GM23338 (cell line): ENCODE measurements around the gene HHATL. TPM values are rescaled to one million over a fixed set of nuclear protein-coding genes. Genes with fewer than 3 reads are reported as not detected.

Experiments
- ATAC-seq: fragments of 200-7000 bp; cut with Tn5 transposase; 3 replicates; pipeline ENCODE4 v1.9.1; 2020
- DNase-seq: peaks from one replicate; pipeline ENCODE4 v3.0.0-alpha.2; 2015; ENCODE audit warnings: low spot score
- H2AFZ ChIP-seq: fragments of 200-600 bp; sonication (generic); 2 replicates; pipeline ENCODE4 v1.8.0; 2016; ENCODE audit warnings: antibody characterized with exemption, mild to moderate bottlenecking, moderate library complexity
- H3F3A ChIP-seq: fragments of 200-600 bp; sonication (generic); replicated peaks from 2 replicates; pipeline ENCODE4 v1.8.0; 2017; ENCODE audit warnings: antibody characterized with exemption, mixed run types, low read depth
- H3K27ac ChIP-seq: fragments of 200-600 bp; sonication (generic); 2 replicates; pipeline ENCODE4 v1.6.1; 2016; ENCODE audit warnings: low read depth
- H3K27me3 ChIP-seq: fragments of 200-600 bp; sonication (generic); 2 replicates; pipeline ENCODE4 v1.8.0; 2016; ENCODE audit warnings: mild to moderate bottlenecking, mixed run types, moderate library complexity; ENCODE audit not compliant: insufficient read depth
- H3K36me3 ChIP-seq: fragments of 200-600 bp; sonication (generic); 2 replicates; pipeline ENCODE4 v1.8.0; 2016; ENCODE audit warnings: mild to moderate bottlenecking; ENCODE audit not compliant: insufficient read depth
- H3K4me1 ChIP-seq: fragments of 200-600 bp; sonication (generic); 2 replicates; pipeline ENCODE4 v1.8.0; 2016; ENCODE audit warnings: mild to moderate bottlenecking, moderate library complexity; ENCODE audit not compliant: insufficient read depth
- H3K4me2 ChIP-seq: fragments of 200-600 bp; sonication (generic); 2 replicates; pipeline ENCODE4 v1.7.1; 2017; ENCODE audit warnings: mixed run types
- H3K4me3 ChIP-seq: fragments of 200-600 bp; sonication (generic); 2 replicates; pipeline ENCODE4 v1.6.1; 2016; ENCODE audit warnings: mixed run types
- H3K79me2 ChIP-seq: fragments of 200-600 bp; sonication (generic); replicated peaks from 2 replicates; pipeline ENCODE4 v1.8.0; 2017; ENCODE audit warnings: mild to moderate bottlenecking; ENCODE audit not compliant: insufficient read depth
- H3K9me2 ChIP-seq: fragments of 200-600 bp; sonication (generic); 2 replicates; pipeline ENCODE4 v1.8.0; 2017; ENCODE audit not compliant: insufficient read depth
- H4K20me1 ChIP-seq: fragments of 200-600 bp; sonication (generic); replicated peaks from 2 replicates; pipeline ENCODE4 v1.8.0; 2017; ENCODE audit warnings: mild to moderate bottlenecking; ENCODE audit not compliant: insufficient read depth
- H3K27ac Mint-ChIP-seq: 2 replicates; pipeline ENCODE4 v1.8.0; 2020; ENCODE audit warnings: inconsistent platforms, mild to moderate bottlenecking, moderate library complexity, mixed read lengths
- H3K27me3 Mint-ChIP-seq: 3 replicates; pipeline ENCODE4 v1.8.0; 2022; ENCODE audit warnings: low read depth, mild to moderate bottlenecking, moderate library complexity, mixed read lengths, inconsistent platforms; ENCODE audit not compliant: insufficient read depth, poor library complexity
- H3K36me3 Mint-ChIP-seq: 3 replicates; pipeline ENCODE4 v1.8.0; 2021; ENCODE audit warnings: low read depth, mild to moderate bottlenecking, inconsistent platforms, moderate library complexity, mixed read lengths
- H3K4me1 Mint-ChIP-seq: 3 replicates; pipeline ENCODE4 v1.8.0; 2020; ENCODE audit warnings: mild to moderate bottlenecking, inconsistent platforms, mixed read lengths
- H3K4me3 Mint-ChIP-seq: 3 replicates; pipeline ENCODE4 v1.8.0; 2021; ENCODE audit warnings: moderate library complexity, mild to moderate bottlenecking, inconsistent platforms, mixed read lengths
- H3K9me3 Mint-ChIP-seq: 3 replicates; pipeline ENCODE4 v1.8.0; 2020; ENCODE audit warnings: moderate library complexity, mild to moderate bottlenecking, inconsistent platforms, mixed read lengths
- CREB1 ChIP-seq: fragments of 250-450 bp; sonication (Bioruptor Pico); IDR thresholded peaks from 2 replicates; pipeline ENCODE4 v1.5.0; 2020; ENCODE audit warnings: low read depth, mild to moderate bottlenecking, moderate library complexity
- CTCF ChIP-seq, 2 experiments: fragments of 200-600 bp in 1 of 2; sonication (generic) in 1 of 2; conservative IDR thresholded peaks; 2 replicates each; pipeline versions ENCODE4 v1.5.1 to v1.6.1; 2016 to 2017; ENCODE audit warnings: antibody characterized with exemption in 2 of 2, low read depth in 2 of 2, mild to moderate bottlenecking in 2 of 2, moderate library complexity in 1 of 2
- ETS1 ChIP-seq: IDR thresholded peaks from 2 replicates; pipeline ENCODE4 v1.6.1; 2016; ENCODE audit warnings: antibody characterized with exemption
- EZH2 ChIP-seq: fragments of 200-600 bp; sonication (generic); IDR thresholded peaks from one replicate; pipeline ENCODE4 v1.8.0; 2017; ENCODE audit warnings: antibody characterized with exemption, mild to moderate bottlenecking, low read depth; ENCODE audit not compliant: unreplicated experiment
- EZH2phosphoT487 ChIP-seq: fragments of 200-600 bp; sonication (generic); IDR thresholded peaks from one replicate; pipeline ENCODE4 v1.8.1; 2018; ENCODE audit warnings: antibody characterized with exemption; ENCODE audit not compliant: unreplicated experiment
- JUNB ChIP-seq: IDR thresholded peaks from one replicate; pipeline ENCODE4 v1.6.1; 2016; ENCODE audit warnings: antibody characterized with exemption; ENCODE audit not compliant: unreplicated experiment
- NANOG ChIP-seq: IDR thresholded peaks from 2 replicates; pipeline ENCODE4 v1.6.1; 2016; ENCODE audit warnings: antibody characterized with exemption, borderline replicate concordance
- POLR2AphosphoS5 ChIP-seq: IDR thresholded peaks from 2 replicates; pipeline ENCODE4 v1.6.1; 2016; ENCODE audit warnings: antibody characterized with exemption, low read depth
- REST ChIP-seq: IDR thresholded peaks from one replicate; pipeline ENCODE4 v1.6.1; 2018; ENCODE audit warnings: antibody characterized with exemption; ENCODE audit not compliant: unreplicated experiment
- STAT1 ChIP-seq: IDR thresholded peaks from one replicate; pipeline ENCODE4 v1.6.1; 2016; ENCODE audit warnings: antibody characterized with exemption; ENCODE audit not compliant: unreplicated experiment
- ZNF114 ChIP-seq: fragments of 250-450 bp; sonication (Bioruptor Pico); IDR thresholded peaks from 2 replicates; pipeline ENCODE4 v1.5.0; 2020; ENCODE audit warnings: mild to moderate bottlenecking, moderate library complexity
- ZNF331 ChIP-seq: fragments of 250-450 bp; sonication (Bioruptor Pico); IDR thresholded peaks from 2 replicates; pipeline ENCODE4 v1.5.0; 2020; ENCODE audit warnings: low read depth, mild to moderate bottlenecking, moderate library complexity
- ZNF462 ChIP-seq: fragments of 250-450 bp; sonication (Bioruptor Pico); IDR thresholded peaks from 2 replicates; pipeline ENCODE4 v1.5.0; 2020; ENCODE audit warnings: mild to moderate bottlenecking, moderate library complexity
- polyA plus RNA-seq: library from polyadenylated mRNA; unstranded; fragments of >200 nt; fragmentation: Nextera tagmentation; extraction: Ambion mirVana; gene quantifications from 2 replicates; pipeline ENCODE4 v1.2.1, GENCODE V29; 2016
- total RNA-seq: library from RNA; depleted of rRNA; stranded (reverse); fragments of >200 nt; shearing (Covaris generic); gene quantifications from 2 replicates; pipeline ENCODE4 v1.2.3, GENCODE V29; 2014

Gene HHATL
- total and polyA plus RNA-seq, 2 experiments from 2014 or later, result not detected

GRCh38 chr3:42680806-42681205, 21.8 kb downstream of the HHATL start:
- peaks cover 2% of the 10 kb centered on the region; the same call in 2 of the 3 replicates for H3K4me1 Mint-ChIP-seq
- no peak for ATAC-seq
- Histone ChIP-seq H3K36me3 (no peaks in the 10 kb centered on the region), H3K27me3 (no peaks in the 10 kb centered on the region), H3K27ac (no peak overlapping the region), H3K79me2 (no peaks in the 10 kb centered on the region), H4K20me1 (no peaks in the 10 kb centered on the region), H3K4me1 (no peaks in the 10 kb centered on the region), H3F3A (no peaks in the 10 kb centered on the region), H3K4me2 (no peak overlapping the region), H2AFZ (no peak overlapping the region), H3K4me3 (no peak overlapping the region), H3K9me2 (no peaks in the 10 kb centered on the region)
- H3K4me3 Mint-ChIP-seq, result no peak overlapping the region
- no peak for TF ChIP-seq EZH2
- no peak for TF ChIP-seq CREB1 (CRISPR knock-in tag)
- TF ChIP-seq JUNB, result no peak
- TF ChIP-seq ETS1, result no peak
- no peak for TF ChIP-seq REST
- no peak for TF ChIP-seq CTCF (conservative IDR thresholded peaks at IDR 0.05; ENCODE audit: low read depth in 2 of 2)
- TF ChIP-seq NANOG, result no peak
- no peak for TF ChIP-seq ZNF331 (CRISPR knock-in tag)
- TF ChIP-seq ZNF114 (CRISPR knock-in tag), result no peak
- TF ChIP-seq ZNF462 (CRISPR knock-in tag), result no peak
- TF ChIP-seq POLR2AphosphoS5, result no peak
- TF ChIP-seq EZH2phosphoT487, result no peak
- TF ChIP-seq STAT1, result no peak
- H3K9me3 Mint-ChIP-seq, result peaks cover 8% of the 10 kb centered on the region; the same call in 1 of the 3 replicates
- no peak overlapping the region for H3K27ac Mint-ChIP-seq
- no peak for DNase-seq
- H3K36me3 Mint-ChIP-seq, result no peaks in the 10 kb centered on the region
- no peaks in the 10 kb centered on the region for H3K27me3 Mint-ChIP-seq
